GM12865 (cell line): Measurements from ENCODE around the gene ACAD10.

Source experiments
- DNase-seq: peaks from one replicate; pipeline ENCODE4 v3.0.0; 2010; ENCODE audit warnings: low read depth
- H3K4me3 ChIP-seq: 2 replicates; pipeline ENCODE4 v1.5.1; 2011; ENCODE audit warnings: mild to moderate bottlenecking, low read depth, low read length, control low read depth
- TF ChIP-seq, protein P1 (sequence below): IDR thresholded peaks from 2 replicates; pipeline ENCODE4 v1.5.1; 2011; ENCODE audit warnings: low read length, control low read depth, low read depth, inconsistent platforms; ENCODE audit not compliant: insufficient read depth; ENCODE audit errors: missing control alignments

ACAD10 gene

DNA sequence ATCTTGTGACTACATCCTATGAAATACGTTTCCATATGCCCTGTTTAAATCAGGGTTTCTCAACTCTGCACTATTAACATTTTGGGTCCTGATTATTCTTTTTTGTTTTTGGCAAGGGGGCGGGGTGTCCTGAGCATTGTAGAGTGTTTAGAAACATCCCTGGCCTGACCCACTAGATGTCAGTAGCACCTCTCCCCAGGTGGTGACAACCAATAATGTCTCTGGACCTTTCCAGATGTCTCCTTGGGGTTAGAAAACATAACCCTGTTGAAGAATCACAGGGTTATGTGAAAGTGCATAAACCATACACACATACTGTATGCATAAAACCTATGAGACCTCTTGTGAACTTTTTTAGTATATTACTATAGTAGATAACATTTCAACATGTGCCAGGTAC, 1.4 kb downstream of the ACAD10 start:
- peak overlapping the region; percentile 86; the same call in 1 of the 2 replicates for H3K4me3 ChIP-seq
- DNase-seq, result peak; percentile 68
- TF ChIP-seq, protein P1, sequence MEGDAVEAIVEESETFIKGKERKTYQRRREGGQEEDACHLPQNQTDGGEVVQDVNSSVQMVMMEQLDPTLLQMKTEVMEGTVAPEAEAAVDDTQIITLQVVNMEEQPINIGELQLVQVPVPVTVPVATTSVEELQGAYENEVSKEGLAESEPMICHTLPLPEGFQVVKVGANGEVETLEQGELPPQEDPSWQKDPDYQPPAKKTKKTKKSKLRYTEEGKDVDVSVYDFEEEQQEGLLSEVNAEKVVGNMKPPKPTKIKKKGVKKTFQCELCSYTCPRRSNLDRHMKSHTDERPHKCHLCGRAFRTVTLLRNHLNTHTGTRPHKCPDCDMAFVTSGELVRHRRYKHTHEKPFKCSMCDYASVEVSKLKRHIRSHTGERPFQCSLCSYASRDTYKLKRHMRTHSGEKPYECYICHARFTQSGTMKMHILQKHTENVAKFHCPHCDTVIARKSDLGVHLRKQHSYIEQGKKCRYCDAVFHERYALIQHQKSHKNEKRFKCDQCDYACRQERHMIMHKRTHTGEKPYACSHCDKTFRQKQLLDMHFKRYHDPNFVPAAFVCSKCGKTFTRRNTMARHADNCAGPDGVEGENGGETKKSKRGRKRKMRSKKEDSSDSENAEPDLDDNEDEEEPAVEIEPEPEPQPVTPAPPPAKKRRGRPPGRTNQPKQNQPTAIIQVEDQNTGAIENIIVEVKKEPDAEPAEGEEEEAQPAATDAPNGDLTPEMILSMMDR, result peak; percentile 50

DNA sequence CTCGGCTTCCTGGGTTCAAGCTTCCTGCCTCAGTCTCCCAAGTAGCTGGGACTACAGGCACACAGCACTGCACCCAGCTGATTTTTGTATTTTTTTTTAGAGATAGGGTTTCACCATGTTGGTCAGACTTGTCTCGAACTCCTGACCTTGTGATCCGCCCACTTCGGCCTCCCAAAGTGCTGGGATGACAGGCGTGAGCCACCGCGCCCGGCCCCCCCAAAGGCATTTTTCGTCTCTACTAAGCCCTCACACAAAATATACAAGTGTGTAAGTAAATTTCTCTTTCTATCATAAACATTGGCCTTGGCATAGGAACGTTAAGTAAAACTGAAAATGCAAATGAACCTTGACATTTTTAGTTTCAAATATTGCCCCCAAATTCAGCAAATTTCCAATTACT, 2.1 kb downstream of the ACAD10 start:
- no peak overlapping the region for H3K4me3 ChIP-seq
- TF ChIP-seq, protein P1, result no peak
- DNase-seq, result no peak

DNA sequence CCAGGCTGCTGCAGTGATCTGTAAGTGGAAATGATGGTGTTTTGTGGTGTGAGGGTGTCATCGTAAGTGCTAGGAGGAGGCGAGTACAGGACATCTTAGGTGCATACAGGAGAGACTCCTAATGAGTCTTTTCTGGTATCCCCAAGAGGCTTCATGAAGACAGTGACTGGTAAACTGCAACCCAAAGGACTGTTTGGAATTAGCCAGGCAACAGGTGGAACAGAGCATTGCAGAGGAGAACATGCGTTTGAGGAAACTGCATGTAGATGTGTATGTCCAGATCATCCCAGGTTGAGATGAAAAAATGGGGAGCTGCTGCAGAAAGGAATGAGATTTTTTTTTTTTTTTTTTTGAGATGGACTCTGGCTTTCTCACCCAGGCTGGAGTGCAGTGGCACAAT, 5.4 kb downstream of the ACAD10 start:
- TF ChIP-seq, protein P1, result no peak
- no peak overlapping the region for H3K4me3 ChIP-seq
- DNase-seq, result no peak

DNA sequence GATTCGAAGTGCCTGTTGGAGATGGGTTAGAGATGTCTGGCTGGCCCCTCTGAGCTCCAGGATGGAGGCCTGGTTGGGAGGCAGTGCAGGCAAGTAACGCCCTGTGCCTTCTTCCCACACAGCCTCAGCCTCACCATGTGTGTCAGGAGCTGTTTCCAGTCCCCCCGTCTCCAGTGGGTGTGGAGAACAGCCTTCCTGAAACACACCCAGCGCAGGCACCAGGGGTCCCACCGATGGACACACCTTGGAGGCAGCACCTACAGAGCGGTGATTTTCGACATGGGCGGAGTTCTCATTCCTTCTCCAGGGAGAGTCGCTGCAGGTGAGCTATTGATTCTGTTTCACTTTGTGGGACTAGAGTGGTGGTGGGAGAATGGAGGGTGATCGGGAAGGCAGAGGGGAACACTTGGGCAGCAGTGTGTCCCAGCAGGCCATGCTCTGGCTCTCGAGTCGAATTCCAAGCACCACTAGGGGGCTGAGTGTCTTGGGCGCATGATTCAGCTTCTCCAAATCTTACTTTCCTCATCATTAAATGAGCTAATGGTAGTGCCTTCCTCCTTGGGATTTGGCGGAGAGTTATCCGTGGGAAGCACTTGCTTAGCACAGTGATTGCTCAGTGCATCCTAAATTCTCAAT, 6.8 kb downstream of the ACAD10 start:
- H3K4me3 ChIP-seq, result no peak overlapping the region
- TF ChIP-seq, protein P1, result no peak
- peak; percentile 8 for DNase-seq

DNA sequence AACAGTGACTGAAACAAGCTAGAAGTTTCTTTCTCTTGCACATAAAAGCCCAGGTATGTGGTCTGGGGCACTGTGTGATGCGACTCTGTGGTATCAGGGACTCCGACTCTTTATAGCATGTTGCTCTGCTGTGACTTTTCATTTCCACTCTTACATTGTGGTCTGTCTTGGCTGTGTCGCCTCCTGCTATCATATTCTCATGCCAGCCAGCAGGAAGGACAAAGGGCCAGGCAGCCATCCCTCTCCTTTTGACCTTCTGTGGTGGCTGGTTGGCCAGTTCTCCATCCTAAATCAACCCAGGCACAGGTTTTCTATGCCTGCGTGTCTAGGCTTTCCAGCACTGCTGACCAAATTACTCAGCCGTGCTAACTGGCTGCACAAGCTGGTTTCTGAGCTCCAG, 8.0 kb downstream of the ACAD10 start:
- TF ChIP-seq, protein P1, result no peak
- no peak overlapping the region for H3K4me3 ChIP-seq
- DNase-seq, result peak; percentile 21

DNA sequence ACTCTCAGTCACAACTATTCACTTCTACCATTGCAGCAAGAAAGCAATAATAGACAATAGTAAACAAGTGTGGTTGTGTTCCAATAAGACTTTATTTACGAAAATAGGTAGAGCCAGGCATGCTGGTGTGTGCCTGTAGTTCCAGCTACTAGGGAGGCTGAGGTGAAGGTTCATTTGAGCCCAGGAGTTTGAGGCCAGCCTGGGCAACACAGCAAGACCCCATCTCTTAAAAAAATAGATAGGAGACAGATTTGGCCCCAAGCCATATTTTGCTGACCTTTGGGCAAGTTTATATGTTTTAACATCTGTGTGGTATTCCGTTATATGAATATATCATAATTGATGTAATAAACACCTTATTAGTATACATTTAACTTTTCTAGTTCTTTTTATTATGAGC, 14.1 kb downstream of the ACAD10 start:
- H3K4me3 ChIP-seq, result no peak overlapping the region
- TF ChIP-seq, protein P1, result no peak
- no peak for DNase-seq

DNA sequence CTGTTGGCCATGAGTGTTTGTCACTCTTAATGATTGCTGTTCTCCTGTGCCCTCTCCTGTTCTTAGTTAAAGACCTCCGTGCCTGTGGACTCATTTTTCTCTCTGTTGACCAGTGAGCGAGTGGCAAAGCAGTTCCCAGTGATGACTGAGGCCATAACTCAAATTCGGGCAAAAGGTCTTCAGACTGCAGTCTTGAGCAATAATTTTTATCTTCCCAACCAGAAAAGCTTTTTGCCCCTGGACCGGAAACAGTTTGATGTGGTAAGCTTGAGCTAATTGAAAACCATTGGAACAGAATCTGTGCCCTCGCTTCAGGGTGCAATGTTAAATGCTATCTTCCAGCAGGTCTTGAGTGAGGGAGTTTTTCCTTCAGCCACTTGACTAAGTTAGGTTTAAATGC, 19.8 kb downstream of the ACAD10 start:
- H3K4me3 ChIP-seq, result no peak overlapping the region
- TF ChIP-seq, protein P1, result no peak
- no peak for DNase-seq
